HG02759 (cell line): Measurements from ENCODE around the gene SULT4A1.

Source experiments
- ATAC-seq: cut with Tn5 transposase; IDR thresholded peaks from one replicate; pipeline ENCODE4 v1.9.1; 2021; ENCODE audit warnings: mild to moderate bottlenecking, moderate library complexity; ENCODE audit not compliant: unreplicated experiment

SULT4A1 gene

DNA sequence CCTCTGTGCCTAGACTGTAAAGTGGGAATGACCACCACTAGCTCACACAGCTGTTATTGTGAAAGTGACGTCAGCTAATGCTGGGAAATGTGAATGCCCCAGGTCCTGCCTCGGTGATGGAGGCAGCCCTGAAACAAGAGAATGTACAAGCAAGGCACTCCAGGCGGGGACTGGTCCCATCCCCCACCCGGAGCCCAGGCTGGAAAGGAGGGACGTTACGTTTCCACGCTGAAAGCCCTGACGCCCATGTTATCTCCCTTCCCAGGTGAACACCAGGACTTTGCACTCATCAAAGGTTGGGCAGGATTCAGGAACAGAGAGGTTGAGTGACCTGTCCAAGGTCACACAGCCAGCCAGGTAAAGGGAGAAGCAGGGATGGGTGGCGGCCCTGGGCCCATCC, 784 bp downstream of the SULT4A1 start:
- ATAC-seq, result no peak

- ATAC-seq, result no peak
These were observed 1.5 kb downstream of the SULT4A1 start for GRCh38 chr22:43860831-43861230.

DNA sequence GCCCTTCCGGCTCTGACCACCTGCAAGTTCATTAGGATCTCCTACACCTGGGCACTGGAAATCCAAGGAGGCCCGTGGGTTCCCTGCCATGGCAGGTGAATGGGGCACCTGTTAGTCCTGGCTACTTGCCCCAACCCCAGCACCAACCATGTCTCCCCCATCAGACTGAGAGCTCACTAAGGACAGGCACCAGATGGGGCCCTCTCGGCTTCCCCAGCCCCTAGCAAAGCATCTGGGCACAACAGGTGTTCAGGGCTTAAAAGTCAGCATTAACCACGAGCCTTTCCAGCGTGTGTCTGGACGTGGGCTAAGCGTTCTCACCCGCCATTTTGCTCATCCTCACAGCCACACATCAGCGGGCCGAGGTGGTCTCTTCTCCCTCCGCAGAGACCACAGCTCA, 2.2 kb downstream of the SULT4A1 start:
- ATAC-seq, result no peak

DNA sequence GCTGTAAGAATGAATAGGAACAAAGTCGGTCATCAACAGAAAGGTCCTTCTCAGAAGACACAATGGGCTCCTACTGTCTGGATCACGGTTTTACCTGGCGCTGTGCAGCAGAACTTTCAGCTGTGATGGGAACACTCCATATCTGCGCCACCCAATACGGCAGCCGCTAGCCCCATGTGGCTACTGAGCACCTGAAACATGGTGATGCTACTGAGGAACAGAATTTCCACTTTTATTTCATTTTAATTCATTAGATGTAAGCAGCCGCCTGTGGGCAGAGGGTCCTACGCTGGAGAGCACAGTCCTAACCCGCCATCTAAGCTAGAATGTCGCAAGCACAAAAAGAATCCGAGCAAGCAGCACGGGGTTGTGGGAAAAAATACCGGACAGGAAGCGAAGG, 2.7 kb downstream of the SULT4A1 start:
- no peak for ATAC-seq

DNA sequence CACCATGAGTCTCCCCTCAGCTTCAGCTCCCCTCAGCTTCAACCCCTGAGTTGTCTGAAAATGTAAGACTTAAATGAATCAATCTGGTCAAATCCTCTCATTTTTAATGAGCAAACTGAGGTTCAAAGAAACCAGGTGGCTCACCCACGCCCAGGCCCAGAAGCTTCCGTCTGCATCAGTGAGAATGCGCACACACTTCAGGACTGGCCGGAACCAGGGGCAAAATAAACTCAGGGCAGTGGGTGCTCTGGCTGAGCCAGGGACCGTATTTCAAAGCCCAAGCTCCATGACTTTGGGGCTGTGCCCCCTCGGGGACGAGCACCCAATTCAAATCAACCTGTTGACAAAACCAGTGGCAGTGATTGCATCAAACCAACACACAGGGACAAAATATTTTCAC, 3.1 kb downstream of the SULT4A1 start:
- ATAC-seq, result no peak

- no peak for ATAC-seq
These were observed 4.0 kb downstream of the SULT4A1 start for GRCh38 chr22:43858156-43858895.

GRCh38 chr22:43857367-43857766, 4.9 kb downstream of the SULT4A1 start:
- no peak for ATAC-seq

DNA sequence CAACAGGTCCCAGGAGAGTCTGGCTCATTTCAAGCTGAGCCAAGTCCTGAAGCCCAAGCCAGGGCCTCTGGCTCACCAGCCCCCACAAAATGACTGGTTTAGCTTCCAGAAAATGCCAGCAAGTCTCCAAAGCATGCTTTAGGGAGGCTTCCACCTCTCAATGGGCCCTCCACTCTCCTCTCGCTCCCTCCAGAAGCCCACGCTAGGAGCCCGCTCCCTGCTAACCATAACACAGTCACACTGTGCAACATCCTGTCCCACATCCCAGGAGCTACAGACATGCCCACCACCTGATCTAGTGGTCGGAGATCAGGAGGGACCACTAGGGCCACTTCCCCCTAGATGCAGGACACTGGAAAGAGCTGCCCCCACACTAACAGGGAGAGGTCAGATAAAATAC, 6.9 kb downstream of the SULT4A1 start:
- no peak for ATAC-seq

- ATAC-seq, result no peak
These were observed 7.5 kb downstream of the SULT4A1 start for GRCh38 chr22:43854786-43855271.

- no peak for ATAC-seq
These were observed 8.1 kb downstream of the SULT4A1 start for GRCh38 chr22:43854121-43854785.

DNA sequence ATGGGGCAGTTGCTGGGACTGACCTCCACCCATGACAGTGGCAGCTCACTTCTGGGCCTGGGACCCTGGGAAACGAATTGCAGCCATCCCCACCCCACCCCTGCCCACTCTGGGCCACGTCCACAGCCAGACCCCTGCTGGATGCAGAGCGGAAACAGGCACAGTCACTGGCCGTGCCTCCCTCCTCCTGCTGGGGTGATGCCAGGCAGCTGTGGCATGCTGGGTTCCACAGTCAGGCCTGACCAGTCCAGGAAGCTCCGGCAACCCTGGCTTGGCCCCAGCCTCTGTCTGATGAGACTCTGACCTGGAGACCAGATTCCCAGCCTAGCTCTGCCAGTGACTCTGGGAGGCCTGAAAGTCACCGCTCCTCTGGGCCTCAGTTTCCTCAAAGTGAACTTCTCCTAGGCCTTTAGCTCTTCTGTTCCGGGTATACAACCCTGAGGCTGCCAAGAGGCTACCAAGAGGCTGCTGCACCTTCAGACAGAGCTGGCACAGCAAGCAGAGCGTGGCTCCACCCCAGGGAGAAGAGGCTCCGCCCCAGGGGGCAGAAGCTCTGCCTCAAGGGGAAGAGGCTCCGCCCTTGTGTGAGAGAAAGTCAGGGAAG, 8.9 kb downstream of the SULT4A1 start:
- no peak for ATAC-seq

DNA sequence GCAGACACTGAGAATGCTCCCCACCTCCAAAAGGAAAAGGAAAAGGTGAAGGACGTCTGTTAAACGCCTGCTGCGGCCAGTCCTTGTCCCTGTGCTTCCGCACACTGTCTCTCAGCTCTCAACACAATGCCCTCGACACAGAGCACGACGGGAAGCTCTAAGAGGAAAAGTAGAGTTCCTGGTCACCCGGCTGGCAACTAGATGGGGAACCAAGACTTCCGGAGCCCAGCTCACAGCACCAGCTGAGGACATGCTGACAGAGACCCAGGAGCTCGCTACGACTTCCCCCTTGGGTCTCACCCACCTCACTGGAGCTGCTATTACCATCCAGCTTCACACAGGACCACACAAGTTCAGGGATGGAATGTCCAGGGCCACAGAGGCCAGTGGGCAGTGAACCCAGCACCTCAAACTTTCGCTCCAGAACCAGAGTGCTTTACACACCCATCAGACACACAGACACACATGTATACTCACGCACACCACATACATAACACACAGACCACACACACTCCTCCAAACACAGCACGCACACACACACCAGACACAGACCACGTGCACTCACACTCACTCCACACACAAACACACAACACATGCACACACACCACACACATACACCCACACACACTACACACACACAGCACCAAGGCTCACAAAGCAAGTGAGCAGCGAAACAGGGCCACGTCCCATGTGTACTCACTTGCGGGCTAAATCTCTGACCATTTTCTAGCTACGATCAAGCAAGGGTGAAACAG, 9.6 kb downstream of the SULT4A1 start:
- ATAC-seq, result no peak

- ATAC-seq, result no peak
These were observed 10.4 kb downstream of the SULT4A1 start for GRCh38 chr22:43851979-43852307.

GRCh38 chr22:43851058-43851978, 11.0 kb downstream of the SULT4A1 start:
- no peak for ATAC-seq

GRCh38 chr22:43850529-43850928, 11.8 kb downstream of the SULT4A1 start:
- no peak for ATAC-seq

GRCh38 chr22:43849731-43850130, 12.6 kb downstream of the SULT4A1 start:
- ATAC-seq, result no peak

- ATAC-seq, result no peak
These were observed 13.7 kb downstream of the SULT4A1 start for GRCh38 chr22:43848366-43849171.

- no peak for ATAC-seq
These were observed 14.7 kb downstream of the SULT4A1 start for GRCh38 chr22:43847376-43848289.

- no peak for ATAC-seq
These were observed 15.3 kb downstream of the SULT4A1 start for GRCh38 chr22:43846966-43847365.
